K562 (cell line): ENCODE measurements around the gene TRMT112. TPM values are rescaled to one million over a fixed set of nuclear protein-coding genes. Genes with fewer than 3 reads are reported as not detected.

Experiments used
- BRD4 ChIP-seq: fragments of 200-600 bp; sonication (generic); IDR thresholded peaks from 2 replicates; pipeline ENCODE4 v1.6.1; 2017; ENCODE audit warnings: inconsistent platforms
- CHD4 ChIP-seq: fragments of 200-600 bp; sonication (generic); IDR thresholded peaks from 3 replicates; pipeline ENCODE4 v1.6.1; 2012; ENCODE audit warnings: low read depth, mild to moderate bottlenecking, mixed read lengths, low read length, inconsistent platforms; ENCODE audit not compliant: insufficient read depth, insufficient replicate concordance, poor library complexity, severe bottlenecking
- CTBP1 ChIP-seq: fragments of 450-650 bp; IDR thresholded peaks from 2 replicates; pipeline ENCODE4 v1.6.1; 2016; ENCODE audit warnings: borderline replicate concordance
- CXXC5 ChIP-seq: fragments of 250-450 bp; sonication (Bioruptor Pico); IDR thresholded peaks from 2 replicates; pipeline ENCODE4 v1.8.0; 2022; ENCODE audit warnings: inconsistent platforms, mild to moderate bottlenecking, moderate library complexity
- DPF2 ChIP-seq: fragments of 450-650 bp; IDR thresholded peaks from 2 replicates; pipeline ENCODE4 v1.6.1; 2016
- ELK1 ChIP-seq: sonication (generic); formaldehyde crosslinking; IDR thresholded peaks from 2 replicates; pipeline ENCODE4 v1.8.1; 2022; ENCODE audit warnings: missing genetic modification reagents
- FOXO4 ChIP-seq: fragments of 450-650 bp; formaldehyde crosslinking; IDR thresholded peaks from 2 replicates; pipeline ENCODE4 v1.4.0; 2020; ENCODE audit warnings: mild to moderate bottlenecking, moderate library complexity
- HBP1 ChIP-seq: fragments of 450-650 bp; formaldehyde crosslinking; IDR thresholded peaks from 2 replicates; pipeline ENCODE4 v1.4.0; 2022; ENCODE audit warnings: missing genetic modification characterization
- MIER1 ChIP-seq: fragments of 450-650 bp; IDR thresholded peaks from 2 replicates; pipeline ENCODE4 v1.6.1; 2016; ENCODE audit warnings: antibody characterized with exemption, mild to moderate bottlenecking, low read depth
- MTA1 ChIP-seq: fragments of 450-650 bp; IDR thresholded peaks from 2 replicates; pipeline ENCODE4 v1.6.1; 2017; ENCODE audit warnings: borderline replicate concordance
- SMAD2 ChIP-seq: fragments of 150-350 bp; IDR thresholded peaks from 2 replicates; pipeline ENCODE4 v1.6.1; 2014; ENCODE audit warnings: low read depth, mild to moderate bottlenecking, low read length
- TCF7 ChIP-seq: sonication (generic); IDR thresholded peaks from 2 replicates; pipeline ENCODE4 v1.6.1; 2016; ENCODE audit warnings: antibody characterized with exemption, borderline replicate concordance
- ZEB2 ChIP-seq: fragments of 450-650 bp; IDR thresholded peaks from 2 replicates; pipeline ENCODE4 v1.6.1; 2016
- ZNF165 ChIP-seq: fragments of 250-450 bp; sonication (Bioruptor Pico); IDR thresholded peaks from 2 replicates; pipeline ENCODE4 v1.4.0; 2020; ENCODE audit warnings: borderline replicate concordance
- polyA plus RNA-seq, 8 experiments: library from polyadenylated mRNA; depleted of rRNA in 4 of 8; stranded (reverse) in 5 of 8; unstranded in 3 of 8; fragments of >200 nt; fragmentation: Nextera tagmentation in 2 of 8; fragmentation: Illumina TruSeq in 1 of 8; extraction: Ambion mirVana in 2 of 8; extraction: Trizol in 1 of 8; gene quantifications; 2 replicates each; pipeline versions ENCODE4 v1.2.1 to v1.2.3, GENCODE V29; 2011 to 2014; ENCODE audit warnings: inconsistent platforms in 1 of 8, missing spikeins in 1 of 8
- total RNA-seq, 7 experiments: library from RNA; depleted of rRNA in 6 of 7; stranded (reverse); fragments of >200 nt in 6 of 7; fragmentation: Illumina TruSeq in 2 of 7; extraction: Trizol in 2 of 7; gene quantifications; 2 replicates each; pipeline versions ENCODE4 v1.2.1 to v1.2.3, GENCODE V29; 2011 to 2021; ENCODE audit warnings: low replicate concordance in 1 of 7
- TF ChIP-seq, protein P1 (sequence below), 3 experiments: IDR thresholded peaks in 2 of 3; conservative IDR thresholded peaks in 1 of 3; 2 replicates each; pipeline ENCODE4 v1.5.1; 2011 to 2012; ENCODE audit warnings: low read length in 3 of 3, mild to moderate bottlenecking in 3 of 3, control low read depth in 2 of 3, improper control_type of control experiment in 1 of 3, inconsistent platforms in 1 of 3, low read depth in 1 of 3, mixed read lengths in 1 of 3, moderate library complexity in 1 of 3; ENCODE audit not compliant: insufficient read depth in 2 of 3
- TF ChIP-seq, protein P2 (sequence below): fragments of 450-650 bp; IDR thresholded peaks from 2 replicates; pipeline ENCODE4 v1.6.1; 2016; ENCODE audit warnings: borderline replicate concordance
- TF ChIP-seq, protein P3 (sequence below), 2 experiments: fragments of 200-800 bp in 1 of 2; sonication (Bioruptor generic) in 1 of 2; sonication (generic) in 1 of 2; formaldehyde crosslinking in 1 of 2; IDR thresholded peaks in 1 of 2; conservative IDR thresholded peaks in 1 of 2; 2 replicates each; pipeline versions ENCODE4 v1.5.0 to v1.6.1; 2016 to 2020; ENCODE audit warnings: missing compliant biosample characterization in 1 of 2, missing genetic modification characterization in 1 of 2, missing genetic modification reagents in 1 of 2

The TRMT112 gene
- total and polyA plus RNA-seq, 9 of the 15 experiments (the other 6 are each of a cell fraction or from before 2014, with no cell fraction given): 162 to 444 (median 300) TPM

DNA sequence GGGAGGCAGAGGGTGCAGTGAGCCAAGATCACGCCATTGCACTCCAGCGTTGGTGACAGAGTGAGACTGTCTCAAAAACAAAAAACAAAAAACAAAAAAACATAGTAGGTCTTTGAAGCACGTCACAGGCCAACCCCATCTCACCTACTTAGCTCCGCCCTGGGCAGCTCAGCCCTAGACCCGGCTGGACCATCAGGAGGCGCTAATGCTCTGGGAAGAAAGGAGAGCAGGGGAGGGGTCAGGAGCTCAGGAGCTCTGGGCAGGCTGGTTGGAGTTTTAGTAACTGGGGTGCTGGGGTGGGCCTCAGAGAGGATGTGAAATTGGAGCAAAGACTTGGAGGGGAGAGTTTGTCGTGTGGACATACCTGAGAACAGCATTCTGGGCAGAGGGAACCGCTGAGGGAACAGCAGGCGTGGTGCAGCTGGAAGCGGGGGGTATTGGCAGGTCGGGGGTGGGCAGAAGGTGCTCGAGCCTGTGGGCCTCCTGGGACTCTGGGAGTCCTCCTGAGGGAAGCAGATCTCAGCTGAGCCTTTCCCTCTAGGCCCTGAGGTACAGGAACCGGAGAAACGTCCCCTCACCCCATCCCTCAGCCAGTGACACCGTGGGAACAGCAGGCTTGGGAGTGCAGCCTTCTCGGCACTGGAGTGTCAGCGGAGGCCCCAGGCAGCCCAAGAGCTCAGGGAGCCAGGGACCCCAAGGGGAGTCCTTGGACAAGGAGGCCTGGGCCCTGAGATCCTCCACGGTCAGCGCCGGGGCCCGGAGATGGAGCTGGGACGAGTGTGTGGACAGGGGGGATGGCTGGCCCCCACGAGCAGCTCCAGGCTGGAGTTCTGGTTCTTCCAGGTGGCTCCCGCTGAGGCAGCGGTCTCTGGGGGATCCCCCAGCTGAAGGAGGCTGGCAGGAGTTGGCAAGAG, 39.4 kb upstream of the TRMT112 start (continued):
- TF ChIP-seq, protein P1, sequence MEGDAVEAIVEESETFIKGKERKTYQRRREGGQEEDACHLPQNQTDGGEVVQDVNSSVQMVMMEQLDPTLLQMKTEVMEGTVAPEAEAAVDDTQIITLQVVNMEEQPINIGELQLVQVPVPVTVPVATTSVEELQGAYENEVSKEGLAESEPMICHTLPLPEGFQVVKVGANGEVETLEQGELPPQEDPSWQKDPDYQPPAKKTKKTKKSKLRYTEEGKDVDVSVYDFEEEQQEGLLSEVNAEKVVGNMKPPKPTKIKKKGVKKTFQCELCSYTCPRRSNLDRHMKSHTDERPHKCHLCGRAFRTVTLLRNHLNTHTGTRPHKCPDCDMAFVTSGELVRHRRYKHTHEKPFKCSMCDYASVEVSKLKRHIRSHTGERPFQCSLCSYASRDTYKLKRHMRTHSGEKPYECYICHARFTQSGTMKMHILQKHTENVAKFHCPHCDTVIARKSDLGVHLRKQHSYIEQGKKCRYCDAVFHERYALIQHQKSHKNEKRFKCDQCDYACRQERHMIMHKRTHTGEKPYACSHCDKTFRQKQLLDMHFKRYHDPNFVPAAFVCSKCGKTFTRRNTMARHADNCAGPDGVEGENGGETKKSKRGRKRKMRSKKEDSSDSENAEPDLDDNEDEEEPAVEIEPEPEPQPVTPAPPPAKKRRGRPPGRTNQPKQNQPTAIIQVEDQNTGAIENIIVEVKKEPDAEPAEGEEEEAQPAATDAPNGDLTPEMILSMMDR (IDR thresholded peaks at IDR 0.05 in 2 of 3, conservative IDR thresholded peaks at IDR 0.05 in 1 of 3; ENCODE audit: insufficient read depth in 2 of 3, low read depth in 1 of 3, low read length in 3 of 3): peak; percentile 90 to 94 (median 92)
- TF ChIP-seq TCF7 (no peak), ZEB2 (0 out of 2 replicates have a peak, but pooled peaks have one; percentile 41), CTBP1 (peak; percentile 60; the same call in 1 of the 2 replicates), CXXC5 (no peak), MIER1 (no peak), DPF2 (0 out of 2 replicates have a peak, but pooled peaks have one; percentile 36), SMAD2 (no peak), ELK1 (CRISPR knock-in tag) (no peak), HBP1 (CRISPR knock-in tag) (peak; percentile 10; the same call in 1 of the 2 replicates), BRD4 (no peak), CHD4 (no peak), FOXO4 (no peak), ZNF165 (CRISPR knock-in tag) (no peak), MTA1 (0 out of 2 replicates have a peak, but pooled peaks have one; percentile 54)
- TF ChIP-seq, protein P2, sequence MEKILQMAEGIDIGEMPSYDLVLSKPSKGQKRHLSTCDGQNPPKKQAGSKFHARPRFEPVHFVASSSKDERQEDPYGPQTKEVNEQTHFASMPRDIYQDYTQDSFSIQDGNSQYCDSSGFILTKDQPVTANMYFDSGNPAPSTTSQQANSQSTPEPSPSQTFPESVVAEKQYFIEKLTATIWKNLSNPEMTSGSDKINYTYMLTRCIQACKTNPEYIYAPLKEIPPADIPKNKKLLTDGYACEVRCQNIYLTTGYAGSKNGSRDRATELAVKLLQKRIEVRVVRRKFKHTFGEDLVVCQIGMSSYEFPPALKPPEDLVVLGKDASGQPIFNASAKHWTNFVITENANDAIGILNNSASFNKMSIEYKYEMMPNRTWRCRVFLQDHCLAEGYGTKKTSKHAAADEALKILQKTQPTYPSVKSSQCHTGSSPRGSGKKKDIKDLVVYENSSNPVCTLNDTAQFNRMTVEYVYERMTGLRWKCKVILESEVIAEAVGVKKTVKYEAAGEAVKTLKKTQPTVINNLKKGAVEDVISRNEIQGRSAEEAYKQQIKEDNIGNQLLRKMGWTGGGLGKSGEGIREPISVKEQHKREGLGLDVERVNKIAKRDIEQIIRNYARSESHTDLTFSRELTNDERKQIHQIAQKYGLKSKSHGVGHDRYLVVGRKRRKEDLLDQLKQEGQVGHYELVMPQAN: no peak
- TF ChIP-seq, protein P3, sequence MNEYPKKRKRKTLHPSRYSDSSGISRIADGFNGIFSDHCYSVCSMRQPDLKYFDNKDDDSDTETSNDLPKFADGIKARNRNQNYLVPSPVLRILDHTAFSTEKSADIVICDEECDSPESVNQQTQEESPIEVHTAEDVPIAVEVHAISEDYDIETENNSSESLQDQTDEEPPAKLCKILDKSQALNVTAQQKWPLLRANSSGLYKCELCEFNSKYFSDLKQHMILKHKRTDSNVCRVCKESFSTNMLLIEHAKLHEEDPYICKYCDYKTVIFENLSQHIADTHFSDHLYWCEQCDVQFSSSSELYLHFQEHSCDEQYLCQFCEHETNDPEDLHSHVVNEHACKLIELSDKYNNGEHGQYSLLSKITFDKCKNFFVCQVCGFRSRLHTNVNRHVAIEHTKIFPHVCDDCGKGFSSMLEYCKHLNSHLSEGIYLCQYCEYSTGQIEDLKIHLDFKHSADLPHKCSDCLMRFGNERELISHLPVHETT (CRISPR knock-in tag; conservative IDR thresholded peaks at IDR 0.05 in 1 of 2, IDR thresholded peaks at IDR 0.05 in 1 of 2): no peak
